Uterus (tissue), 2 donors: ENCODE data around the gene MDK.

Experiments used
- CTCF ChIP-seq, 4 experiments: fragments of 200-600 bp in 2 of 4; fragments of 450-650 bp in 2 of 4; sonication (generic) in 2 of 4; IDR thresholded peaks; one replicate each; pipeline ENCODE4 v1.5.1; 2016 to 2019; ENCODE audit warnings: antibody characterized with exemption in 4 of 4, mild to moderate bottlenecking in 2 of 4, moderate library complexity in 1 of 4
- POLR2A ChIP-seq, 2 donors: fragments of 450-650 bp; IDR thresholded peaks; one replicate each; pipeline ENCODE4 v1.6.1; 2016; ENCODE audit warnings: antibody characterized with exemption in 2 of 2, mild to moderate bottlenecking in 1 of 2, moderate library complexity in 1 of 2

- TF ChIP-seq POLR2A (IDR thresholded peaks at IDR 0.05) (no peak), CTCF (IDR thresholded peaks at IDR 0.05) (no peak)
These were observed 3.9 kb downstream of the MDK start for GRCh38 chr11:46385169-46386004.
